RKO (cell line): Measurements from ENCODE around the gene RNU5D-1.
"Not testable (repeated sequence)": the region's sequence is repeated elsewhere in the genome, so short reads cannot be mapped to it uniquely, and the experiment has no call there.

Experiments
- DNase-seq: peaks from one replicate; pipeline ENCODE4 v3.0.0-alpha.2; 2016; ENCODE audit warnings: low spot score

The RNU5D-1 gene

GRCh38 chr1:44730741-44731512 lies at the start of gene RNU5D-1:
TSS of gene RNU5D-1 (minus strand) at chr1:44731170.
- DNase-seq, result peak; percentile 99

DNA sequence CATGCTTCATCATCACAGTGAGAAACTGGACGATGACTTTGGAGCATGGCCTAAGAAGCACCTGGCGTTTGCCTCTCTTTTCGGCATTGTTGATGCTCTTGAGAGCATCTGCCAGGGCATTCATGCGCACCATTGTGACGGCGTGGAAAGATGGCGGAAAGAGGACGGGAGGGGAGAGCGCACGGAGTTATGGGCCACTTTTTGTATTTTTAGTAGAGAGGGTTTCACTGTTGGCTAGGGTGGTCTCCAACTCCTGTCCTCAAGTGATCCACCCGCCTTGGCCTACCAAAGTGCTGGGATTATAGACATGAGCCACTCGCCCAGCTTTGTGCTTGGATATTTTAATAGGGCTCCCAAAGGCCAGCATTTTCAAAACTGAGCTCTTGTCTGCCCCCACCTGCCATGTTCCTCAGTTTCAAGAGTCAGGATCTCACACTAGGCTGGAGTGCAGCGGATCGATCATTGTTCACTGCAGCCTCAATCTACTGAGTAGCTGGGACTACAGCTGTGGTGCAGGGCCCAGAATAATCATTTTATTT lies 49.7 kb upstream of the RNU5D-1 start:
- DNase-seq, result no peak

GRCh38 chr1:44778705-44779576 lies 48.0 kb upstream of the RNU5D-1 start:
- no peak for DNase-seq

DNA sequence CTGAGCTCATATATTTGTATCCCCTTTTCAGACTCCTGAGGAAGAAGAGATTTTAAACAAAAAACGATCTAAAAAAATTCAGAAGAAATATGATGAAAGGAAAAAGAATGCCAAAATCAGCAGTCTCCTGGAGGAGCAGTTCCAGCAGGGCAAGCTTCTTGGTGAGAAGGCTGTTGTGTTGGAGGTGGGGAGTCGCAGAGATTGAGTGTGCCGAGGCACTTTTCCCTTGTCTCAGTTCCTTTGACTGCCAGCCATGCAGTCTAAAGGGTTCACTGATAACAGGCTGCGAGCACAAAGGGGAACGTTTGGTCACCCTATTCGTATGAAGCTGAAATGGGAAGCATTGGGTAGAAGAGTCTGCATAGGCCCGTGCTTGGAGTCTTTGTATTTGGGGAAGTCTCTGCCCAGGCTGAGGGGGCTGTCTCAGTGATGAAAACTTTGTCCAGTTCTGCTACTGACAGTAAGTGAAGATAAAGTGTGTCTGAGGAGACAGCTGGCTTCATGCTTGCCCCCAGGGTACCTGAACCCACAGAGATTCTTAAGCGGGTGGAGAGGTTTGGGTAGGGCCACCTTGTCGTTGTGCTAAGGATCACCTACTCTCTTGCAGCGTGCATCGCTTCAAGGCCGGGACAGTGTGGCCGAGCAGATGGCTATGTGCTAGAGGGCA lies 47.1 kb upstream of the RNU5D-1 start:
- DNase-seq, result no peak

DNA sequence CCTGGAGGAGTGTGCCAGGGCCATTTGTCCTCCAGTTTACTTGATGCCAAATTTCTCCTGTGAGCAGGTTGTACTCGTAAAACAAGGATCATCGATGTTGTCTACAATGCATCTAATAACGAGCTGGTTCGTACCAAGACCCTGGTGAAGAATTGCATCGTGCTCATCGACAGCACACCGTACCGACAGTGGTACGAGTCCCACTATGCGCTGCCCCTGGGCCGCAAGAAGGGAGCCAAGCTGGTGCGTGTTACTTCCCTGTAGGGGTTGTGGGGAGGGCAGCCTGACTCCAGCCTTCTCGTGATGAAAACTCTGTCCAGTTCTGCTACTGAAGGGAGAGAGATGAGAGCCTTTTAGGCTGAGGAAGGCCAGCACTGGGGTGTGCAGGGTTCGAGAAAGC lies 46.6 kb upstream of the RNU5D-1 start:
- DNase-seq, result peak; percentile 90

GRCh38 chr1:44776730-44777068 lies 45.7 kb upstream of the RNU5D-1 start:
- no peak for DNase-seq

- DNase-seq, result peak; percentile 46
These were observed 45.2 kb upstream of the RNU5D-1 start for GRCh38 chr1:44775930-44776729.

GRCh38 chr1:44775078-44775929 lies 44.3 kb upstream of the RNU5D-1 start, which contains the start of gene RPS8:
TSS of gene RPS8 (plus strand) at chr1:44775540. CDS start at chr1:44775597, 57 bp downstream.
- DNase-seq, result peak; percentile 94

- DNase-seq, result not testable (repeated sequence)
These were observed 35.5 kb upstream of the RNU5D-1 start for GRCh38 chr1:44766421-44766820.

GRCh38 chr1:44760876-44761275 lies 29.9 kb upstream of the RNU5D-1 start:
- no peak for DNase-seq

DNA sequence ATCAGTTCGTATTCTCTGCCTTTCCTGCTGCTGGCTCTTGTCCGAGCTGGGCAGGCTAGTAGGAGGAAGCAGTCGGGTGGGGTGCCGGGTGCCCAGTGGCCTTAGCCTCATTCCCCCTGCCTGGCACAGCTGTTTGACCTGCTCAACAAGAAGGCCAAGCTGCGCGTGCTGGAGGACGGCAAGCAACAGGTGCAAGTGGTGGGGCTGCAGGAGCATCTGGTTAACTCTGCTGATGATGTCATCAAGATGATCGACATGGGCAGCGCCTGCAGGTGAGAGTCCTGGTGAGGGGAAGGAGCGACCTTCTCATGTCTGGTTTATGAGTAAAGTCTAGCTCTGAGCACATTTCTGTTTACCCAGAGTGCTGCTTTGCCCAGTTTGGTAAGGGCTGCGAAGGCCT lies 28.1 kb upstream of the RNU5D-1 start:
- DNase-seq, result no peak

DNA sequence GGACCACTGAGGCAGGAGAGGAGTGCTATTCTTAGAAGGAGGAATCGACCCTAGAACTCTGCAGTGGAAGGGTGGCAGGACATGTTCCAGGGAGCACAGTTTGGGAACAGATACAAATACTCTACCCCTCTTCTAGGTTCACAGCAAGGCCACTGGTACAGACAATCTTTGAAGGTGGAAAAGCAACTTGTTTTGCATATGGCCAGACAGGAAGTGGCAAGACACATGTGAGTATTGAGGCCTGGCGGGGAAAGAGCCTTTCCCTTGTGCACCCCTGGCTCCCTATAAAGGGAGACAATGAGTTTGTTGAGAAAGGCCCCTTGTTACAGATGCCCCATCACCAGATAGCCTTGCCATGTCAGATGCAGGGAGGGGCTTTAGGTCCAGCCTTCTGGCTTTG lies 26.4 kb upstream of the RNU5D-1 start:
- DNase-seq, result no peak

GRCh38 chr1:44747878-44748277 lies 16.9 kb upstream of the RNU5D-1 start:
- no peak for DNase-seq

- DNase-seq, result no peak
These were observed 12.2 kb upstream of the RNU5D-1 start for GRCh38 chr1:44743211-44743610.

GRCh38 chr1:44740179-44740617 lies 9.2 kb upstream of the RNU5D-1 start:
- DNase-seq, result no peak

GRCh38 chr1:44739307-44740178 lies 8.6 kb upstream of the RNU5D-1 start, which contains the start of gene KIF2C:
TSS of gene KIF2C (plus strand) at chr1:44739837. CDS start at chr1:44739933, 96 bp downstream.
- peak; percentile 98 for DNase-seq

- DNase-seq, result not testable (repeated sequence)
These were observed 8.0 kb upstream of the RNU5D-1 start for GRCh38 chr1:44738953-44739306.

- DNase-seq, result no peak
These were observed 5.0 kb upstream of the RNU5D-1 start for GRCh38 chr1:44735992-44736391.

GRCh38 chr1:44733784-44734183 lies 2.8 kb upstream of the RNU5D-1 start:
- DNase-seq, result no peak
